HFFc6 (cell line): Measurements from ENCODE around the gene SENP7. TPM values are rescaled to one million over a fixed set of nuclear protein-coding genes. Genes with fewer than 3 reads are reported as not detected.

Experiments used
- DNase-seq: peaks from one replicate; pipeline ENCODE4 v3.0.0-alpha.2; 2018
- H3K27ac Mint-ChIP-seq: 2 replicates; pipeline ENCODE4 v1.8.0; 2020; ENCODE audit warnings: mild to moderate bottlenecking, mixed read lengths
- H3K27me3 Mint-ChIP-seq: 2 replicates; pipeline ENCODE4 v1.8.0; 2021; ENCODE audit warnings: mild to moderate bottlenecking, moderate library complexity, mixed read lengths; ENCODE audit not compliant: insufficient read depth
- H3K36me3 Mint-ChIP-seq: 2 replicates; pipeline ENCODE4 v1.8.0; 2021; ENCODE audit warnings: low read depth, mixed read lengths
- H3K4me1 Mint-ChIP-seq: 2 replicates; pipeline ENCODE4 v1.8.0; 2020; ENCODE audit warnings: low read depth, mixed read lengths
- H3K4me3 Mint-ChIP-seq: 2 replicates; pipeline ENCODE4 v1.8.0; 2020; ENCODE audit warnings: mild to moderate bottlenecking, moderate library complexity, mixed read lengths
- H3K9me3 Mint-ChIP-seq: 2 replicates; pipeline ENCODE4 v1.8.0; 2020; ENCODE audit warnings: mild to moderate bottlenecking, mixed read lengths
- total RNA-seq, 6 experiments: library from RNA; stranded (reverse); fragmentation: NEBNext Ultra II Directional; extraction: Animal tissue kit (Norgen Biotek cat#: 25700); gene quantifications; 2 replicates in 1 of 6; 3 replicates in 5 of 6; pipeline ENCODE4 v1.2.3, GENCODE V29; 2021
- TF ChIP-seq, protein P1 (sequence below): fragments of 200-600 bp; sonication (generic); IDR thresholded peaks from 2 replicates; pipeline ENCODE4 v1.5.0; 2021; ENCODE audit warnings: antibody characterized with exemption, mild to moderate bottlenecking

The SENP7 gene
- total RNA-seq, 6 experiments from 2014 or later = 4.1 to 6.7 (median 5.6) TPM

DNA sequence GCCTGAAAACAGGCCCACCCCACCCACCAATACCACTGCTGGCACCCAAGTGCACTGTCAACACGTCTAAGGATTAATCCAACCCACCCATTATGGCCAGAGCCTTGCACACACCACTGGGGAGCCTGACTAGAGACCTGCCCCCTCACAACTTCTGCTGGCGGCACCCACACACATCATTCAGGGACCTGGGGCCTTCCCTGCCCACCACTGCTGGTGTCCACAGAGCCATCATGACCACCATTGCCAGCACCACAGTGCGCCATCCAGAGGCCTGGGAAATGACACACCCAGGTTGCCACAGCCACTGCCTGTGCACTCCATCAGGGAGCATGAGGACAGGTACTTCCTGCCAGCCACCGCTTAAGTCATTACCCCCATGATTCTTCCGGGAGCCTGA is 125.7 kb downstream of the SENP7 start:
- H3K27ac Mint-ChIP-seq = no peak overlapping the region
- H3K4me3 Mint-ChIP-seq = no peak overlapping the region
- peaks cover 21% of the 10 kb centered on the region for H3K36me3 Mint-ChIP-seq
- DNase-seq = no peak
- TF ChIP-seq, protein P1, sequence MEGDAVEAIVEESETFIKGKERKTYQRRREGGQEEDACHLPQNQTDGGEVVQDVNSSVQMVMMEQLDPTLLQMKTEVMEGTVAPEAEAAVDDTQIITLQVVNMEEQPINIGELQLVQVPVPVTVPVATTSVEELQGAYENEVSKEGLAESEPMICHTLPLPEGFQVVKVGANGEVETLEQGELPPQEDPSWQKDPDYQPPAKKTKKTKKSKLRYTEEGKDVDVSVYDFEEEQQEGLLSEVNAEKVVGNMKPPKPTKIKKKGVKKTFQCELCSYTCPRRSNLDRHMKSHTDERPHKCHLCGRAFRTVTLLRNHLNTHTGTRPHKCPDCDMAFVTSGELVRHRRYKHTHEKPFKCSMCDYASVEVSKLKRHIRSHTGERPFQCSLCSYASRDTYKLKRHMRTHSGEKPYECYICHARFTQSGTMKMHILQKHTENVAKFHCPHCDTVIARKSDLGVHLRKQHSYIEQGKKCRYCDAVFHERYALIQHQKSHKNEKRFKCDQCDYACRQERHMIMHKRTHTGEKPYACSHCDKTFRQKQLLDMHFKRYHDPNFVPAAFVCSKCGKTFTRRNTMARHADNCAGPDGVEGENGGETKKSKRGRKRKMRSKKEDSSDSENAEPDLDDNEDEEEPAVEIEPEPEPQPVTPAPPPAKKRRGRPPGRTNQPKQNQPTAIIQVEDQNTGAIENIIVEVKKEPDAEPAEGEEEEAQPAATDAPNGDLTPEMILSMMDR = no peak
- H3K9me3 Mint-ChIP-seq = peaks cover 8% of the 10 kb centered on the region
- no peaks in the 10 kb centered on the region for H3K27me3 Mint-ChIP-seq
- H3K4me1 Mint-ChIP-seq = no peaks in the 10 kb centered on the region

DNA sequence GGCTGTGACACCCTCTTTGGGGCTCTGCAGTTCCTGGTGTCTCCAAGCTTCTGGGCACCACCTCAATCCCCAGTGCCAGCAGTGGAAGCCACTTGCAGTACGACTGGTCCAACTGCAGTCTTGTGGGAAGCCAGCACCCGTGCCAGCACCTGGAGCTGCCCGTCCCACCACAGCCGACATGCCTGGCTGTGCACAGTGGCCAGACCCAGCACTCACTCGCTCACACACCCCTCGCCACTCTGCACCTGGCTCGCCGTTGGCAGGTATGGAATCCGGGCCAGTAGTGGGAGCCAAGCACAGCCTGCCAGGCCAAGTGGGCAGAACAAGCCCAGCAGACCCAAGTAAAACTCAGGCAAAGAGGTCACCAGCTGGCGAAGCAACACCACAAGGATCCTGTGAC is 128.6 kb downstream of the SENP7 start:
- peaks cover 11% of the 10 kb centered on the region for H3K36me3 Mint-ChIP-seq
- DNase-seq = no peak
- no peaks in the 10 kb centered on the region for H3K27me3 Mint-ChIP-seq
- TF ChIP-seq, protein P1 = no peak
- H3K27ac Mint-ChIP-seq = no peak overlapping the region
- H3K4me1 Mint-ChIP-seq = peaks cover 8% of the 10 kb centered on the region
- H3K4me3 Mint-ChIP-seq = no peak overlapping the region
- peaks cover 4% of the 10 kb centered on the region for H3K9me3 Mint-ChIP-seq

DNA sequence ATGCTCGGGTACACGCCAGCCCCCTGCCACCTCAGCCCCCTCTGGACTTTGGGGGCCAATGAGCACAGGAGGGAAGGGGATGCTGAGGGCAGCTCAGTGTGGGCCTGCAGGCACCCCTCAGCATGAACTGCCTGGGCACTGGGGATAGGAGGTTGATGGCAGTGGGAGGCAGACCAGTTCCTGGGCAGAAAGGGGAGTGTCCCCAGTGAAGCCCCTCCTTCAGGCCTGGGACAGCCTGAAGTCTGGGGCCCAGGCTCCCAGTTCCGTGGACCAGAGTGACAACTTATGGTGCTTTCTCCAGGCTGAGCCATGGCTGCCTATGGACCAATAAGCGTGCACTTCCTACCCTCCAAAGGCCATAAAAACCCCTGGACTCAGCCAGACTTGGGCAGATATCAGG is 129.4 kb downstream of the SENP7 start:
- Mint-ChIP-seq H3K4me3 (no peak overlapping the region), H3K27me3 (no peaks in the 10 kb centered on the region), H3K4me1 (peaks cover 10% of the 10 kb centered on the region), H3K9me3 (no peaks in the 10 kb centered on the region; the same call in none of the 2 replicates), H3K27ac (no peak overlapping the region), H3K36me3 (peaks cover 13% of the 10 kb centered on the region)
- DNase-seq = no peak
- TF ChIP-seq, protein P1 = no peak

DNA sequence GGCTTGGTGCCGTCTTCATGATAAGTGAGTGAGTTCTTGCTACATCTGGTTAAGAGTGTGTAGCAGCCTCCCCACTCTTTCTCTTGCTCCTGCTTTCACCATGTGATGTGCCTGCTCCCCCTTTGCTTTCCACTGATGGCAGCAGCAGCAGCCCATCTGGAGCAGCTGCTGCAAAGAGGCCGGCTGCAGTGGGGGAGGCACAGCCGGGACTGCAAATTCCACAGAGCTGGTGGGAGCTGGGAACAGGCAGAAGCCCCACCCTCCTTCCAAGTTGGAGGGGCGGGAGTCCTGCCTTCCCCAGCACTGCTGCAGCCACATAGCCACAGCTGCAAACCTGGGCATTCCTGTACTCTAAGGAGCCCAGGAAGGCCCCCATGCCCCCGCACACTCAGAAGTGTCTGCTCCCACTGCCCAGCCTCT is 129.8 kb downstream of the SENP7 start:
- Mint-ChIP-seq H3K4me3 (no peak overlapping the region), H3K27me3 (no peaks in the 10 kb centered on the region), H3K36me3 (peaks cover 13% of the 10 kb centered on the region), H3K27ac (no peak overlapping the region), H3K4me1 (peaks cover 10% of the 10 kb centered on the region), H3K9me3 (peaks cover 5% of the 10 kb centered on the region)
- TF ChIP-seq, protein P1 = no peak
- DNase-seq = no peak

DNA sequence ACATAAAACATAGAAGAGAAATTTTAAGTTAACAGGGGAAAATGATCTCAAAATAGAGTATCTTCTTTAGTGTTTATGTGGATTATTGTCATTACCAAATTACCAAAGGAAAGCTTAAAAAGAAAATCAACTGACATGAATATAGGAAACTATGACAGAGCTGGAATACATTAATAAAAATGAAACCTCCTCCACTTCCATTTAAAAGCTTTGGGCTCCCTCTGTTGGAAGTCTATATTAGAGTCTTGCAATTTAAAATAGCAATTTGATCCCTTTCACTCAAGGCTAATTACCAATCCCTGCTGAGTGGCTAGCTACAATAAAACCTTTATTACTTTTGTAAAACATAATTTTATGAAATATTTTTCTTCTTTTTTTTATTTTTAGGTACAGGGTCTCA is 131.2 kb downstream of the SENP7 start:
- peak; percentile 42 for DNase-seq
- Mint-ChIP-seq H3K4me3 (no peak overlapping the region), H3K36me3 (peaks cover 14% of the 10 kb centered on the region), H3K4me1 (peaks cover 18% of the 10 kb centered on the region), H3K27ac (no peak overlapping the region), H3K9me3 (peaks cover 6% of the 10 kb centered on the region), H3K27me3 (no peaks in the 10 kb centered on the region)
- TF ChIP-seq, protein P1 = peak; percentile 79
